MM.1S (cell line): ENCODE measurements around the gene CLDN6.

Experiments
- CTCF ChIP-seq: fragments of 300-600 bp; sonication (generic); IDR thresholded peaks from 2 replicates; pipeline ENCODE4 v1.5.1; 2016; ENCODE audit warnings: antibody characterized with exemption, low read length, mixed read lengths
- EZH2phosphoT487 ChIP-seq: fragments of 300-600 bp; sonication (generic); IDR thresholded peaks from 2 replicates; pipeline ENCODE4 v1.6.1; 2018; ENCODE audit warnings: antibody characterized with exemption, low read length

- TF ChIP-seq CTCF = no peak
- peak; percentile 66; the same call in 1 of the 2 replicates for TF ChIP-seq EZH2phosphoT487
These were observed 28.8 kb upstream of the CLDN6 start for GRCh38 chr16:3046641-3047386.
